OCI-LY1 (cell line): Measurements from ENCODE around the gene NCDN.

Source experiments
- CTCF ChIP-seq: fragments of 200-600 bp; sonication (generic), shearing (Covaris generic); IDR thresholded peaks from 2 replicates; pipeline ENCODE4 v1.5.1; 2017; ENCODE audit warnings: mild to moderate bottlenecking, antibody characterized with exemption, low read length, moderate library complexity, mixed read lengths
- EZH2 ChIP-seq: fragments of 200-600 bp; sonication (generic), shearing (Covaris generic); IDR thresholded peaks from 2 replicates; pipeline ENCODE4 v1.8.0; 2017; ENCODE audit warnings: borderline replicate concordance, mixed run types, mild to moderate bottlenecking, antibody characterized with exemption, low read length, moderate library complexity, mixed read lengths

- no peak for TF ChIP-seq EZH2
- no peak for TF ChIP-seq CTCF
These were observed 1.0 kb downstream of the NCDN start for GRCh38 chr1:35558374-35559316.
